KMS-11 (cell line): ENCODE results near the gene R3HDM4.
"Not testable (repeated sequence)": the region's sequence is repeated elsewhere in the genome, so short reads cannot be mapped to it uniquely, and the experiment has no call there.

Experiments
- H2AFZ ChIP-seq: fragments of 200-600 bp; sonication (generic); 2 replicates; pipeline ENCODE4 v1.6.1; 2016; ENCODE audit warnings: antibody characterized with exemption, mixed run types, low read depth
- H3K27ac ChIP-seq: fragments of 200-600 bp; sonication (generic); 2 replicates; pipeline ENCODE4 v1.6.1; 2016; ENCODE audit warnings: mild to moderate bottlenecking, mixed run types
- H3K27me3 ChIP-seq: fragments of 200-600 bp; sonication (generic); 2 replicates; pipeline ENCODE4 v1.6.1; 2017; ENCODE audit warnings: mild to moderate bottlenecking, low read depth, mixed run types, moderate library complexity; ENCODE audit not compliant: insufficient read depth
- H3K36me3 ChIP-seq: fragments of 200-600 bp; sonication (generic); 2 replicates; pipeline ENCODE4 v1.6.1; 2017; ENCODE audit warnings: mild to moderate bottlenecking, mixed run types; ENCODE audit not compliant: insufficient read depth
- H3K4me1 ChIP-seq: fragments of 200-600 bp; sonication (generic); 2 replicates; pipeline ENCODE4 v1.6.1; 2016; ENCODE audit warnings: mild to moderate bottlenecking, low read depth, mixed run types; ENCODE audit not compliant: poor library complexity, severe bottlenecking
- H3K4me2 ChIP-seq: fragments of 200-600 bp; sonication (generic); 2 replicates; pipeline ENCODE4 v1.7.0; 2016; ENCODE audit warnings: mild to moderate bottlenecking, mixed run types
- H3K4me3 ChIP-seq: fragments of 200-600 bp; sonication (generic); IDR thresholded peaks from 2 replicates; pipeline ENCODE4 v1.6.1; 2017; ENCODE audit warnings: low read depth, low read length, mixed read lengths; ENCODE audit not compliant: insufficient read depth
- H3K79me2 ChIP-seq: fragments of 200-600 bp; sonication (generic); 2 replicates; pipeline ENCODE4 v1.6.1; 2016; ENCODE audit warnings: low read depth, mixed run types; ENCODE audit not compliant: insufficient read depth
- H3K9ac ChIP-seq: fragments of 200-600 bp; sonication (generic); 2 replicates; pipeline ENCODE4 v1.6.1; 2016; ENCODE audit warnings: mild to moderate bottlenecking, mixed run types
- H4K20me1 ChIP-seq: fragments of 200-600 bp; sonication (generic); 2 replicates; pipeline ENCODE4 v1.6.1; 2016; ENCODE audit warnings: mild to moderate bottlenecking, mixed run types; ENCODE audit not compliant: insufficient read depth
- CTCF ChIP-seq: fragments of 200-600 bp; sonication (generic); conservative IDR thresholded peaks from 2 replicates; pipeline ENCODE4 v1.6.1; 2017; ENCODE audit warnings: low read depth, mild to moderate bottlenecking, antibody characterized with exemption, low read length, moderate library complexity, mixed read lengths

Gene R3HDM4

GRCh38 chr19:958967-959855, 46.2 kb upstream of the R3HDM4 start:
- H3K9ac ChIP-seq: no peak overlapping the region
- no peak overlapping the region for H3K4me3 ChIP-seq
- no peak for TF ChIP-seq CTCF
- H3K79me2 ChIP-seq: no peaks in the 10 kb centered on the region
- no peaks in the 10 kb centered on the region for H3K27me3 ChIP-seq
- H3K36me3 ChIP-seq: no peaks in the 10 kb centered on the region
- H4K20me1 ChIP-seq: no peaks in the 10 kb centered on the region
- H3K4me1 ChIP-seq: no peaks in the 10 kb centered on the region
- H3K27ac ChIP-seq: no peak overlapping the region
- H2AFZ ChIP-seq: no peak overlapping the region
- no peak overlapping the region for H3K4me2 ChIP-seq

GRCh38 chr19:957578-957977, 44.6 kb upstream of the R3HDM4 start:
- not testable (repeated sequence) for H3K27me3 ChIP-seq, H3K79me2 ChIP-seq, H3K4me1 ChIP-seq, H3K4me2 ChIP-seq, H3K36me3 ChIP-seq, H3K27ac ChIP-seq, H3K4me3 ChIP-seq, H2AFZ ChIP-seq, H4K20me1 ChIP-seq, H3K9ac ChIP-seq

GRCh38 chr19:956766-957440, 43.9 kb upstream of the R3HDM4 start:
- no peak overlapping the region for H3K4me2 ChIP-seq
- TF ChIP-seq CTCF: no peak
- no peak overlapping the region for H3K27ac ChIP-seq
- H4K20me1 ChIP-seq: no peaks in the 10 kb centered on the region
- H3K79me2 ChIP-seq: no peaks in the 10 kb centered on the region
- H3K9ac ChIP-seq: no peak overlapping the region
- no peak overlapping the region for H2AFZ ChIP-seq
- no peaks in the 10 kb centered on the region for H3K27me3 ChIP-seq
- H3K4me3 ChIP-seq: no peak overlapping the region
- no peaks in the 10 kb centered on the region for H3K4me1 ChIP-seq
- H3K36me3 ChIP-seq: no peaks in the 10 kb centered on the region

- Histone ChIP-seq H3K4me2 (no peak overlapping the region), H3K27me3 (no peaks in the 10 kb centered on the region), H3K9ac (no peak overlapping the region), H4K20me1 (no peaks in the 10 kb centered on the region), H3K79me2 (no peaks in the 10 kb centered on the region), H2AFZ (no peak overlapping the region), H3K27ac (no peak overlapping the region), H3K4me1 (no peaks in the 10 kb centered on the region), H3K4me3 (no peak overlapping the region), H3K36me3 (no peaks in the 10 kb centered on the region)
- no peak for TF ChIP-seq CTCF
These were observed 43.1 kb upstream of the R3HDM4 start for GRCh38 chr19:955803-956765.
